T-helper 2 cell (primary cell): ENCODE measurements around the gene NFATC2IP.
"Not testable (repeated sequence)": the region's sequence is repeated elsewhere in the genome, so short reads cannot be mapped to it uniquely, and the experiment has no call there.

Experiments
- DNase-seq, 5 experiments: peaks; one replicate each; pipeline versions ENCODE4 v3.0.0 to v3.0.0-alpha.2; 2012 to 2022

NFATC2IP gene

GRCh38 chr16:29000019-29000418 lies 49.3 kb downstream of the NFATC2IP start:
- no peak for DNase-seq

GRCh38 chr16:29004496-29005139 lies 53.9 kb downstream of the NFATC2IP start:
- DNase-seq, result not testable (repeated sequence)

GRCh38 chr16:29007730-29008593 lies 57.2 kb downstream of the NFATC2IP start:
- DNase-seq, result peak in 4 of 5 experiments; percentile 40 to 96 (median 52)

- DNase-seq, result peak in 2 of 5 experiments; percentile 26 to 78
Measured at GRCh38 chr16:29009050-29009837, 58.5 kb downstream of the NFATC2IP start.

GRCh38 chr16:29009838-29010166 lies 59.1 kb downstream of the NFATC2IP start:
- no peak for DNase-seq

GRCh38 chr16:29011112-29011511 lies 60.4 kb downstream of the NFATC2IP start:
- DNase-seq, result no peak

- DNase-seq, result no peak
Measured at GRCh38 chr16:29011851-29012250, 61.1 kb downstream of the NFATC2IP start.

DNA sequence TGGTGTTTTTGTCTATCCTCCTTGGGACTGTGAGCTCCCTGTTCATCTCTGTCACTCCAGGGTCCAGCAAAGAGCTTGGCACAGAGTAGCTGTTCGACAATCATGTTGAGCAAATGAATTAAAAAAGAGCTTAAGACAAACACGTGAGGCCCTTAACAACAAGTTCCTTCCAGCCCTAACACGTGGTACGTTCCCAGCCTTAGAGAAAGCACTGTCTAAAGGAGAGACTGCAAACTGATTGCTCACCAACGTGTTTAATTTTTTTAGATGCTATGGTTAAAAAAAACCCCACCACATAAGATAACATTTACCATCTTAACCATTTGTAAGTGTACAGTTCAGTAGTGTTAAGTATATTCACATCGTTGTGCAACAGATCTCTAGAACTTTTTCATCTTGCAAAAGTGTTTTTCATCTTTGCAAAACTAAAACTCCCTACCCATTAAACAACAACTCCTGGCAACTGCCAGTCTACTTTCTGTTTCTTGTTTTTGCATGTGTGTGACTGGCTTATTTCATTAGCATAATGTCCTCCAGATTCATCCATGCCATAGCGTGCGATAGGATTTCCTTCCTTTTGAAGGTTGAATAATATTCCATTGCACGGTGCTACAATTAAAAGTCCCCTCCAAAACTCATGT lies 62.3 kb downstream of the NFATC2IP start:
- DNase-seq, result peak in 2 of 5 experiments; percentile 44 to 94

DNA sequence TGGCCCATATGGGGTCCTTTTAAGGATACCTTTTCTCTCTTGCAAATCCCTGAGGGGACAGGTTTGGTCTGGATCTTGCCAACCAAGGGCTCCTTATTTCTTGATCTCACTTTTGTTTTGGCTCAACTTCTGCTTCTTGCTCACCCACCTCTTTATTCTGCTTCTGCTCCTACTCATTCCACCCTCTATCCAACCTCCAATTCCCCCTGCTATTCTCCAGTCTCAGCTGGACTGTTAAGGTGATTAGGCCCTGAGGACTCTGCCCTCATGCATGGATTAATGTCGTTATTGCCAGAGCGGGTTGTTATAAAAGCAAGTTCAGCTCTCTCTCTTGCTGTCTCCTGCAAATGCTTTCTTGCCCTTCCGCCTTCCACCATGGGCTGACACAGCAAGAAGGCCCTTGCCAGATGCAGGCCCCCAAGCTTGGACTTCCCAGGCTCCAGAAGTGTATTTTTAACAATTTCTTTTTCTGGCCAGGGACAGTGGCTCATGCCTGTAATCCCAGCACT lies 63.9 kb downstream of the NFATC2IP start:
- no peak for DNase-seq
